Measurements from ENCODE around the gene CCM2.

- TF ChIP-seq TAF1 (IDR thresholded peaks at IDR 0.05; ENCODE audit: low read depth, low read length), result no peak
- no peak for TF ChIP-seq CBX8 (IDR thresholded peaks at IDR 0.05; ENCODE audit: borderline replicate concordance, low read depth, low read length)
- no peak for TF ChIP-seq CTCF (IDR thresholded peaks at IDR 0.05; ENCODE audit: control extremely low read depth in 1 of 3, insufficient read depth in 1 of 3, low read depth in 1 of 3, low read length in 3 of 3)
- TF ChIP-seq MAX (IDR thresholded peaks at IDR 0.05), result no peak
- TF ChIP-seq USF2 (IDR thresholded peaks at IDR 0.05; ENCODE audit: low read length), result no peak
- TF ChIP-seq EZH2 (IDR thresholded peaks at IDR 0.05; ENCODE audit: low read depth, low read length, severe bottlenecking), result no peak
- no peak for TF ChIP-seq KDM5A (IDR thresholded peaks at IDR 0.05; ENCODE audit: low read length)
- TF ChIP-seq CREB1 (IDR thresholded peaks at IDR 0.05), result no peak
These were observed 41.2 kb upstream of the CCM2 start for GRCh38 chr7:44958645-44959344.

Data from H1 (cell line).